SKM-1 treated with dmso at 0.1 percent for 144 hours (cell line): Measurements from ENCODE around the gene NHLH2.
A peak's percentile ranks its signal among the peaks of the same experiment; 100 is the strongest.

Experiments
- DNase-seq: peaks from one replicate; lab custom pipeline; 2025; ENCODE audit not compliant: unreplicated experiment; lab: John Stamatoyannopoulos, UW

The NHLH2 gene

GRCh38 chr1:115838431-115839028 lies 2.4 kb downstream of the NHLH2 start:
- no peak for DNase-seq

GRCh38 chr1:115837740-115838421 lies 3.0 kb downstream of the NHLH2 start:
- no peak for DNase-seq

DNA sequence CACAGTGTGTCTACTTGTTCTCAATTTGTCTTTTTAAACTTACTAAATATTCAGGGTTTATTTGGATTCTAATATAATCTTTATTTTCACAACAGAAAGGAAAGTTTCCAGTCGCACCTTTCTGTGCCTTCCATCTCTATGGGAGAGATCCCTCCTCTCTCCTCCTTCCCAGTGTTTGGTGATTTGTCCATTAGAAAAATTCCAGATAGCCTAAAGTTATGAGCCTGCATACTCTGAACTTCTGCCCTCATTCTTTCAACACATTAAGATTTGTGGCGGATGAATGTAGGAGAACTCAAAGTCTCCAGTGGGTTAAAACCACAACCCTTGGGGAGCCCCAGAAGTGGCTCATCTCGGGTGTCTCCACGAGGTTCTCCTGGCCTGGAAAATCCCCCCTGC lies 3.6 kb downstream of the NHLH2 start:
- no peak for DNase-seq

GRCh38 chr1:115833856-115834255 lies 7.1 kb downstream of the NHLH2 start:
- DNase-seq: no peak

GRCh38 chr1:115832651-115833050 lies 8.3 kb downstream of the NHLH2 start:
- peak; percentile 68 for DNase-seq

DNA sequence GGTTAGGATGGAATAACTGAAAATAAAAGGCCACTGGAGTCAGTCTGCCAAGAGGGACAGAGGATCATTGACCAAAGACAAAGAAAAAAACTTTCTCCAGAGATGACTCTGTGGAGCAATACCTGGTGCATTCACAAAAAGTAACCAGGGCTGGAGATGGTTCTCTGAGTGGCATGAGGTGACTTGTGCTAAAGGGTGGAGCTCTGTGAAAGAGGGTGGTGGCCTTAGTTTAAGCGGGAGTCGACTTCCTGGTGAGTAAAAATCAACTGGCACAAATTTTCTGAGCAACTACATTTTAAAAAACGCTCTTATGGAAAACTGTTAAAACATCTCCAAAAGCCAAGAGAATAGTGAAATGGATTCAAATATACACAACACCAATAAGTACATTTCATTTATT lies 10.0 kb downstream of the NHLH2 start:
- DNase-seq: no peak

GRCh38 chr1:115829947-115830346 lies 11.0 kb downstream of the NHLH2 start:
- DNase-seq: no peak

DNA sequence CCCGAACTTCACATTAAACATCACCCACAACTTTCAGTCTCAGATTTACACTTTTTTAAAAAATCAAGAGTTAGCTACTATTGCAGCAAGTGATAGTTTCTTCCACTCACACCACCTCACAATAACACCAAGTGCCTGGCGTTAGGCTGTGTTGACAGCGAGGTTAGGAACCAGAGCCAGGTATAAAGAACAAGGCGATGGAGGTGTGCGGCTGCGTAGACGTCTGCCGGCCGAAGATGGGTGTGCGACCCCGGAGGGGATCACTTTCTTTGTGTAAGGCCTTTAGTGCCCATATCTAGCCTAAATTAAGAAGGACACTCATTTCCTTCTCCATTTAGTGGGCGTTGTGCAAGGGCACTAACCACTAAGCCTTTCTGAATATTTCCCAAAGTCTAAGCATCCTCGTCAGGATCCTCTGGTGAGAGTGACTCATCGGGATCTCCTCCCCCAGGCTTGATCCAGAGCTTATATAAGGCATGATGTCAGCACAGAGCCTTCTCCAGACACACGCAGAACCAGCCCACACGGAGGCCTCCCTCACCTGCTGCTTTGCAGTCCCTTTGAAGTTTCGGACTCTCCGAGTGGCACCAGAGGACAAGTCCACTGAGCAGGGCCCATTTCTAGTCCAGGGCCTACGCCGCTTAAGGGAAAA lies 11.8 kb downstream of the NHLH2 start:
- peak; percentile 32 for DNase-seq

DNA sequence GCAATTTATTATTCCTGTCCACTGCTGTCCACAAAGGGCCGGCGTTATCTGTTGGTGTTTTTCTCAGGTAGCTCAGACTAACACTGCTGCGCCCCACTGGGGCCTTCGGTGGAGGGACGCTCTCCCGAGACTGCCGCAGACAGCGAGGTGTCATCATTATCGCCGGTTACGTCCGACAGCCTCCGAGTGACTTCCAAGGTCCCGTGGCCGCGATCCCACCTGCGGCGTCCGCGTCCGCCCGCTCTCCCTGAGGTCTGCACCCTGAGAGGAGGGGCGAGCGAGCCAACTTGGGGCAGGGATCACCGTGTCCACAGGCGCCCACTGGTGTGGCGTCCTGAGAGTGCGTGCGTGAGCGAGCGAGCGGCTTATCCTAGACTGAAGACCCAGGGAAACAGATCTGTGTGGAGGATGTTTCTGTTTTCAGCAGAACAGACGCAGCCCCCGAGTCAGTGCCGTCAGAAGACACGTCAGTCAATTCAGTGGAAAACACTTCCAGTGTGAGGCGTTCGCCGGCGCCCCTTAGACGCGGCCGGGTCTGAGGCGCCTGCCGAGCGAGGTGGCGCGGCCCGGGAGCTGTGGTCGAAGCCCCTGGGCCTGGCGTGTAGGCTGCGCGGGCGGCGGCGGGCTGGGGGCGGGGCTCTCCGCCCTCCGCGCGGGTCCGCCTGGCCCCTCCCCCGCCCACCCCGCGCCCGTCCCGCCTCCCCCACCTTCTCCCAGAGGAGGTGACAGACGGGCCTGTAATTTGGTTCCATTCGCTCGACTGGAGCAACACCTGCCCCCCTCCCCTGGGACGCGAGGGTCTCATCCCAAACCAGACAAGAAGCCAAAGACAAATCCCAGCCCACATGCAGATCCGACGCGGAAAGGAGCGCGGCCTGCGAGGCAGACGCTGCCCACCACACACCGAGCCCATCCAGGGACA lies 12.6 kb downstream of the NHLH2 start:
- DNase-seq: no peak

GRCh38 chr1:115827452-115828044 lies 13.4 kb downstream of the NHLH2 start:
- no peak for DNase-seq

GRCh38 chr1:115826628-115827027 lies 14.3 kb downstream of the NHLH2 start:
- no peak for DNase-seq

GRCh38 chr1:115822117-115822516 lies 18.8 kb downstream of the NHLH2 start:
- no peak for DNase-seq

DNA sequence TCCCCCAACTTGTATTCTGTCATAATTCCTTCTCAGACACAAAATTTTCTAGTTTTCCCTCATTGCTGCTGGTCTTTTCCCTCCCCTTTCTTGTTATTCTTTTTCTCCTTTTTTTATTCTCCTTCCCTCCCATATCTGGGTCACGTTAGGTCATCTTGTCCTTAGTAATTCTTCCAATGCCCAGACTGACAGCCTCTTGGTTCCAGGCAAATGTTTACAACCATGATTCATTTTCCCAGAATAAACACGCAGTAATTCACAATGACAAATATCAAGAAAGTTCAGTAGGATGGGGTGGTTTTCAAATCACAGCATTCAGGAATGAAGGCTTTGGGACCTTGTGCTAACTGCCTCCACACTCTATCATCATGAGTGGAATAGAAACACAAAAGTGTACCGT lies 25.2 kb downstream of the NHLH2 start:
- no peak for DNase-seq

GRCh38 chr1:115814685-115815398 lies 26.1 kb downstream of the NHLH2 start:
- DNase-seq: no peak

GRCh38 chr1:115813727-115814126 lies 27.2 kb downstream of the NHLH2 start:
- peak; percentile 13 for DNase-seq

GRCh38 chr1:115811140-115811828 lies 29.6 kb downstream of the NHLH2 start:
- no peak for DNase-seq

- DNase-seq: no peak
Observed at GRCh38 chr1:115810609-115811008, 30.3 kb downstream of the NHLH2 start.

GRCh38 chr1:115809847-115810246 lies 31.1 kb downstream of the NHLH2 start:
- no peak for DNase-seq

DNA sequence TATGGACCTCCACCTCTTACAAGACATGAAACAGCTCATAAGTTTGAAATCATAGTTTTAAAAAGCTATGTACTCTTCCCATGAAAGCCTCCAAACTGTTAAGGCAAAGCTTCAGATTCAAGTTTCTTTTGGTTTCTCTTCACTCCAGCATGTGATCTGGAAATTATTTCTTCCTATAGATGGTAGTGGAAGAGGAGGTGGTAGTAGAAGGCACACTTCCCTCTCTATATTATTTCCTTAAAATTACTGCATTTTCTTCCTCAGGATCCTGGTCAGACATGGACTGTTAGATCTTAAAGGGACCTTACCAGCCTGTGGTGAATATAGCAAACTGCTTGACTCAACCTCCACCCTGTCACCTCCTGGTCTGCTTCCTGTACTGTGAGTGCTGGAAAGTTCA lies 31.9 kb downstream of the NHLH2 start:
- no peak for DNase-seq

- DNase-seq: peak; percentile 79
Observed at GRCh38 chr1:115807723-115808122, 33.2 kb downstream of the NHLH2 start.
